ENCODE results near the gene SLMAP. TPM values are rescaled to one million over a fixed set of nuclear protein-coding genes. Genes with fewer than 3 reads are reported as not detected.

The SLMAP gene
- total RNA-seq, 3 donors from 2014 or later (not counting 1 experiment from before 2014, with no cell fraction given) = 79.4 to 98.6 (median 89.0) TPM

DNA sequence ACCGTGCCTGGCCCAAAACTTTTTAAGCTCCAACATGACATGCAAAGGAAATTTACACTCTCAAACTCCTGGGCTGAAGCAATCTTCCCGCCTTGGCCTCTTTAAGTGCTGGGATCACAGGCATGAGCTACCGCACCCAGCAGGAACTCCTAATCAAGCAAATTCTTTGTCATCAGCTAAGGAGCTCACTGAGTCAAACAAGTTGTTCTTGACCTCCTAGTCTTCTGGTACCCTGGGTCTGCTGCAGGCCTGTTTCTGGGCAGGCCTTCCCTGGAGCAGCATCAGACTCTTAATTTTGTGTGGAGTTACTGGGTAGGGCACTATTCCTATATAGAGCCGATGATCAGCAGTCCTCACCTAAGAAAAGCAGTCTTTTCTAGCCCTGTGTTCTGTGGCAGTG is 183.7 kb downstream of the SLMAP start:
- no peaks in the 10 kb centered on the region for H3K4me1 ChIP-seq (ENCODE audit: control insufficient read depth, insufficient read depth, low read length)
- WGBS (ENCODE audit: insufficient coverage) = 98% methylated on average over 4 of the region's 4 CpGs
- H3K4me1 Mint-ChIP-seq = no peaks in the 10 kb centered on the region
- H3K9me3 ChIP-seq (ENCODE audit: control insufficient read depth, insufficient read depth, low read length) = no peaks in the 10 kb centered on the region
- no peak overlapping the region for H3K27ac Mint-ChIP-seq
- no peaks in the 10 kb centered on the region for H3K27me3 Mint-ChIP-seq (ENCODE audit: low read depth in 2 of 2)
- H3K27me3 ChIP-seq (ENCODE audit: control insufficient read depth, insufficient read depth, low read length) = no peaks in the 10 kb centered on the region
- TF ChIP-seq, protein P1, sequence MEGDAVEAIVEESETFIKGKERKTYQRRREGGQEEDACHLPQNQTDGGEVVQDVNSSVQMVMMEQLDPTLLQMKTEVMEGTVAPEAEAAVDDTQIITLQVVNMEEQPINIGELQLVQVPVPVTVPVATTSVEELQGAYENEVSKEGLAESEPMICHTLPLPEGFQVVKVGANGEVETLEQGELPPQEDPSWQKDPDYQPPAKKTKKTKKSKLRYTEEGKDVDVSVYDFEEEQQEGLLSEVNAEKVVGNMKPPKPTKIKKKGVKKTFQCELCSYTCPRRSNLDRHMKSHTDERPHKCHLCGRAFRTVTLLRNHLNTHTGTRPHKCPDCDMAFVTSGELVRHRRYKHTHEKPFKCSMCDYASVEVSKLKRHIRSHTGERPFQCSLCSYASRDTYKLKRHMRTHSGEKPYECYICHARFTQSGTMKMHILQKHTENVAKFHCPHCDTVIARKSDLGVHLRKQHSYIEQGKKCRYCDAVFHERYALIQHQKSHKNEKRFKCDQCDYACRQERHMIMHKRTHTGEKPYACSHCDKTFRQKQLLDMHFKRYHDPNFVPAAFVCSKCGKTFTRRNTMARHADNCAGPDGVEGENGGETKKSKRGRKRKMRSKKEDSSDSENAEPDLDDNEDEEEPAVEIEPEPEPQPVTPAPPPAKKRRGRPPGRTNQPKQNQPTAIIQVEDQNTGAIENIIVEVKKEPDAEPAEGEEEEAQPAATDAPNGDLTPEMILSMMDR (IDR thresholded peaks at IDR 0.05) = no peak
- no peaks in the 10 kb centered on the region for H3K36me3 Mint-ChIP-seq
- ATAC-seq = no peak
- H3K27ac ChIP-seq (ENCODE audit: low read length) = no peak overlapping the region
- H3K4me3 Mint-ChIP-seq = no peak overlapping the region
- intact Hi-C loops (cut with micrococcal nuclease) = no loop called here
- H3K4me3 ChIP-seq (ENCODE audit: low read length) = no peak overlapping the region
- no peaks in the 10 kb centered on the region for H3K36me3 ChIP-seq (ENCODE audit: control insufficient read depth, insufficient read depth, low read length)
- no peak for DNase-seq
- no peaks in the 10 kb centered on the region for H3K9me3 Mint-ChIP-seq

DNA sequence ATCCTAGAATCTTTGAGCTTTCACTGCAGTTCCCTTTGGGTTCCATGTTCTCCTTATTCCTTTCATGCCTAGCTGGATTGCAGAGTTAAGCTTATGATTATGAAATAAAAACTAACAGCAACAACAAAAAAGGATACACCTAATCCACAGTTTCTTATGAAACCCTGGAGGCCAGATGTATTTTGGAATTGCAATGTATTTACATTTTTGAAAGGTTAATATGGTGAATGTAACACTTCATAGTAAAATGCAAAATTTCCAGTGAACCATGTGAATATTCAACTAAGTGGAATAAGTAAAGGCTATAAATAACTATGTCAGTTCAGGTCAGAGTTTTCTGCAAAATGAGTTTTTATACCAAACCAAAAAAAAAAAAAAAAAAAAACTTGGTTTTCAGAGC is 186.3 kb downstream of the SLMAP start:
- H3K4me3 ChIP-seq (ENCODE audit: low read length) = no peak overlapping the region
- H3K27ac ChIP-seq (ENCODE audit: low read length) = no peak overlapping the region
- ATAC-seq = no peak
- H3K27ac Mint-ChIP-seq = no peak overlapping the region
- no peaks in the 10 kb centered on the region for H3K36me3 Mint-ChIP-seq
- no peaks in the 10 kb centered on the region for H3K4me1 Mint-ChIP-seq
- no peaks in the 10 kb centered on the region for H3K36me3 ChIP-seq (ENCODE audit: control insufficient read depth, insufficient read depth, low read length)
- H3K27me3 ChIP-seq (ENCODE audit: control insufficient read depth, insufficient read depth, low read length) = no peaks in the 10 kb centered on the region
- peaks cover 0 to under 1% of the 10 kb centered on the region in 2 donors for H3K27me3 Mint-ChIP-seq (ENCODE audit: low read depth in 2 of 2)
- no peak overlapping the region for H3K4me3 Mint-ChIP-seq
- no peaks in the 10 kb centered on the region for H3K4me1 ChIP-seq (ENCODE audit: control insufficient read depth, insufficient read depth, low read length)
- intact Hi-C loops (cut with micrococcal nuclease) = no loop called here
- H3K9me3 Mint-ChIP-seq = no peaks in the 10 kb centered on the region
- no peaks in the 10 kb centered on the region for H3K9me3 ChIP-seq (ENCODE audit: control insufficient read depth, insufficient read depth, low read length)
- no peak for DNase-seq
- TF ChIP-seq, protein P1 (IDR thresholded peaks at IDR 0.05) = no peak

DNA sequence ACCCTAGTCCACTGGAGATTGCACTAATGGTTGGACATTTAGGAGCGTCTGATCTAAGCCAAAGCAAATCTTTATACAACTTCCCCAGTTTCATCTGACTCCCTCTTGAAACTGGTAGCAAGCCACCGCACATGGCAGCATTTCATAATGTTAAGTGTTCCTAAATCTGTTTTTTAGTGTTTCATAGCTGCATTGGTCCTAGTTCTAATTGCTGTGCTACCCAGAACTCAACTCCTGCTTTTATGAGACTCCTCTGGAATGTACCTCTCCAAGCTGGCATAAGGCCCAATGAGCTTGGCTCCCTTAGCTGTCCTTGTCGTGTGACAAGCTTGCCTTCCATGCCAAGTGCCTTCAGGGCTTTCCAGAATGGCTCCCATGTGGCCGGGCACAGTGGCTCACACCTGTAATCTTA is 186.8 kb downstream of the SLMAP start:
- Mint-ChIP-seq H3K36me3 (no peaks in the 10 kb centered on the region), H3K27ac (no peak overlapping the region), H3K9me3 (no peaks in the 10 kb centered on the region), H3K27me3 (ENCODE audit: low read depth in 2 of 2) (peaks cover 0 to 3% of the 10 kb centered on the region in 2 donors), H3K4me3 (no peak overlapping the region), H3K4me1 (no peaks in the 10 kb centered on the region)
- intact Hi-C loops (cut with micrococcal nuclease) = no loop called here
- WGBS (ENCODE audit: insufficient coverage) = 95% methylated on average over 4 of the region's 4 CpGs
- H3K36me3 ChIP-seq (ENCODE audit: control insufficient read depth, insufficient read depth, low read length) = no peaks in the 10 kb centered on the region
- DNase-seq = no peak
- TF ChIP-seq, protein P1 (IDR thresholded peaks at IDR 0.05) = no peak
- no peaks in the 10 kb centered on the region for H3K27me3 ChIP-seq (ENCODE audit: control insufficient read depth, insufficient read depth, low read length)
- H3K9me3 ChIP-seq (ENCODE audit: control insufficient read depth, insufficient read depth, low read length) = no peaks in the 10 kb centered on the region
- H3K4me1 ChIP-seq (ENCODE audit: control insufficient read depth, insufficient read depth, low read length) = no peaks in the 10 kb centered on the region
- ATAC-seq = no peak
- H3K27ac ChIP-seq (ENCODE audit: low read length) = no peak overlapping the region
- no peak overlapping the region for H3K4me3 ChIP-seq (ENCODE audit: low read length)
